Measurements from ENCODE around the gene PTPRR.

DNA sequence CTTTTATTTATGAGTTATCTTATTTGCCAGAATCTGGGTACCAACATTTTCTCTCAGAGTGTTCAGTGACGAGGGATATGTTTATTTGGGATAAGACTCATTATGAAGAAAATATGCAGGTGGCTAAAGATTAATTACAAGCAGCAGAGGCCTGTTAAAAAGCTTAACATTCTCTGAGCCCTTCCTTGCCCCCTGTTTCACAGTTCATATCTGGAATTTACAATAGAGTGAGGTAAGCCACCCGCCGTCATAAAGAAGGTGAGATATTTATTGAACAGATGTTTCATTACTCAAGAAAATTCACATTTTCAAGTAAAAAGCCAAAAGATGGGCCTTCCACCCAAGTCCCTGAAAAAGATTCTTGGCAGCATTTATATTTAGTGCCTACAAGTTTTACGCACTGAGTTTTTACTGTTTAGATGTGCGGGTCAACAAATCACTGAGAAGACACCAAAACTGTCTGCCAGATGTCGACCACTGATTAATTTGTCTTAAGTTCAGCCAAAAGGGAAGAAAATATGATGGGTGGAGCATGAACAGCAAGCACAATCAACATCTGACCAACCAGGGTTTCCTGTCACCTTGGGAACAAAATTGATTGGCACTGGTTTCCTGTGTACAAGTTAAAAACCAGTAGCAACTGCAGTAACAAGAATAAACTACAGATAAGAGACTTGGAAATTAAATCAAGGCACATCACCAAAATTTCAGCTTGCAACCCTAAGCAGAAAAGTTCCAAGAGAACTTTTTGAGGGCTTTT lies 197.8 kb downstream of the PTPRR start:
- TF ChIP-seq POLR2A (IDR thresholded peaks at IDR 0.05): no peak
- TF ChIP-seq, protein P1, sequence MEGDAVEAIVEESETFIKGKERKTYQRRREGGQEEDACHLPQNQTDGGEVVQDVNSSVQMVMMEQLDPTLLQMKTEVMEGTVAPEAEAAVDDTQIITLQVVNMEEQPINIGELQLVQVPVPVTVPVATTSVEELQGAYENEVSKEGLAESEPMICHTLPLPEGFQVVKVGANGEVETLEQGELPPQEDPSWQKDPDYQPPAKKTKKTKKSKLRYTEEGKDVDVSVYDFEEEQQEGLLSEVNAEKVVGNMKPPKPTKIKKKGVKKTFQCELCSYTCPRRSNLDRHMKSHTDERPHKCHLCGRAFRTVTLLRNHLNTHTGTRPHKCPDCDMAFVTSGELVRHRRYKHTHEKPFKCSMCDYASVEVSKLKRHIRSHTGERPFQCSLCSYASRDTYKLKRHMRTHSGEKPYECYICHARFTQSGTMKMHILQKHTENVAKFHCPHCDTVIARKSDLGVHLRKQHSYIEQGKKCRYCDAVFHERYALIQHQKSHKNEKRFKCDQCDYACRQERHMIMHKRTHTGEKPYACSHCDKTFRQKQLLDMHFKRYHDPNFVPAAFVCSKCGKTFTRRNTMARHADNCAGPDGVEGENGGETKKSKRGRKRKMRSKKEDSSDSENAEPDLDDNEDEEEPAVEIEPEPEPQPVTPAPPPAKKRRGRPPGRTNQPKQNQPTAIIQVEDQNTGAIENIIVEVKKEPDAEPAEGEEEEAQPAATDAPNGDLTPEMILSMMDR (IDR thresholded peaks at IDR 0.05): no peak

All from body of pancreas (tissue), 4 donors.